HepG2 (cell line): Measurements from ENCODE around the gene SMIM24. TPM values are rescaled to one million over a fixed set of nuclear protein-coding genes. Genes with fewer than 3 reads are reported as not detected.

Source experiments
- ATF1 ChIP-seq: IDR thresholded peaks from 2 replicates; pipeline ENCODE4 v1.6.1; 2016; ENCODE audit warnings: mild to moderate bottlenecking, control low read depth
- BCL3 ChIP-seq: sonication (generic); formaldehyde crosslinking; IDR thresholded peaks from 2 replicates; pipeline ENCODE4 v1.5.1; 2020; ENCODE audit warnings: mild to moderate bottlenecking, missing genetic modification reagents, moderate library complexity
- ELF4 ChIP-seq: sonication (generic); formaldehyde crosslinking; IDR thresholded peaks from 2 replicates; pipeline ENCODE4 v1.5.0; 2020; ENCODE audit warnings: missing genetic modification reagents, mild to moderate bottlenecking, moderate library complexity, borderline replicate concordance
- GZF1 ChIP-seq: sonication (generic); formaldehyde crosslinking; IDR thresholded peaks from 2 replicates; pipeline ENCODE4 v1.5.1; 2020; ENCODE audit warnings: mild to moderate bottlenecking, missing genetic modification reagents
- HCFC1 ChIP-seq: fragments of 150-350 bp; IDR thresholded peaks from 2 replicates; pipeline ENCODE4 v1.6.1; 2014; ENCODE audit warnings: low read depth, low read length
- PCBP2 ChIP-seq: fragments of 200-400 bp; formaldehyde crosslinking; optimal IDR thresholded peaks from 2 replicates; pipeline ENCODE3; 2018; ENCODE audit warnings: low read length, low read depth; ENCODE audit not compliant: poor library complexity, severe bottlenecking
- RBM39 ChIP-seq: fragments of 200-400 bp; formaldehyde crosslinking; IDR thresholded peaks from one replicate; pipeline ENCODE4 v1.6.1; 2018; ENCODE audit warnings: antibody characterized with exemption, mild to moderate bottlenecking, low read depth, low read length; ENCODE audit not compliant: poor library complexity, severe bottlenecking
- TEF ChIP-seq: sonication (generic); formaldehyde crosslinking; IDR thresholded peaks from 2 replicates; pipeline ENCODE4 v1.5.0; 2020; ENCODE audit warnings: missing genetic modification reagents
- ZFX ChIP-seq: sonication (generic); formaldehyde crosslinking; IDR thresholded peaks from 2 replicates; pipeline ENCODE4 v1.4.0; 2020; ENCODE audit warnings: mild to moderate bottlenecking, low read depth, missing genetic modification reagents, moderate library complexity
- ZMYM2 ChIP-seq: sonication (generic); formaldehyde crosslinking; IDR thresholded peaks from 2 replicates; pipeline ENCODE4 v1.8.0; 2022; ENCODE audit warnings: mild to moderate bottlenecking, missing genetic modification reagents
- ZNF280D ChIP-seq: sonication (generic); formaldehyde crosslinking; IDR thresholded peaks from 2 replicates; pipeline ENCODE4 v1.5.1; 2020; ENCODE audit warnings: mild to moderate bottlenecking, missing genetic modification reagents
- ZNF614 ChIP-seq: IDR thresholded peaks from 2 replicates; pipeline ENCODE4 v1.6.1; 2018; ENCODE audit warnings: missing biosample characterization, missing genetic modification reagents, inconsistent platforms, borderline replicate concordance
- ZNF83 ChIP-seq: sonication (generic); formaldehyde crosslinking; IDR thresholded peaks from 2 replicates; pipeline ENCODE4 v1.4.0; 2020; ENCODE audit warnings: missing genetic modification reagents, mild to moderate bottlenecking, borderline replicate concordance
- polyA plus RNA-seq, 8 experiments: library from polyadenylated mRNA; depleted of rRNA in 3 of 8; stranded (reverse) in 7 of 8; unstranded in 1 of 8; fragments of >200 nt; fragmentation: Illumina TruSeq in 4 of 8; extraction: Trizol in 4 of 8; gene quantifications; 2 replicates each; pipeline versions ENCODE4 v1.2.1 to v1.2.3, GENCODE V29; 2011 to 2016; ENCODE audit warnings: low read depth in 4 of 8, missing spikeins in 1 of 8, mixed read lengths in 1 of 8; ENCODE audit not compliant: insufficient read depth in 1 of 8
- total RNA-seq, 5 experiments: library from RNA; depleted of rRNA; stranded (reverse); fragments of >200 nt; fragmentation: Illumina TruSeq; extraction: Trizol; gene quantifications; 2 replicates each; pipeline ENCODE4 v1.2.3, GENCODE V29; 2016; ENCODE audit warnings: low read depth in 1 of 5
- TF ChIP-seq, protein P1 (sequence below): sonication (generic); formaldehyde crosslinking; IDR thresholded peaks from 2 replicates; pipeline ENCODE4 v1.8.0; 2022; ENCODE audit warnings: mild to moderate bottlenecking, missing genetic modification reagents
- TF ChIP-seq, protein P2 (sequence below): IDR thresholded peaks from 2 replicates; pipeline ENCODE4 v1.6.1; 2012; ENCODE audit warnings: inconsistent platforms
- TF ChIP-seq, protein P3 (sequence below): sonication (generic); formaldehyde crosslinking; IDR thresholded peaks from 2 replicates; pipeline ENCODE4 v1.4.0; 2020; ENCODE audit warnings: missing genetic modification reagents
- TF ChIP-seq, protein P4 (sequence below): sonication (generic); formaldehyde crosslinking; IDR thresholded peaks from 2 replicates; pipeline ENCODE4 v1.4.0; 2020; ENCODE audit warnings: low read depth, mild to moderate bottlenecking, missing genetic modification reagents

SMIM24 gene
- total and polyA plus RNA-seq, 2 of the 13 experiments (the other 11 are each of a cell fraction or from before 2014, with no cell fraction given), result 11.2 to 70.6 TPM

DNA sequence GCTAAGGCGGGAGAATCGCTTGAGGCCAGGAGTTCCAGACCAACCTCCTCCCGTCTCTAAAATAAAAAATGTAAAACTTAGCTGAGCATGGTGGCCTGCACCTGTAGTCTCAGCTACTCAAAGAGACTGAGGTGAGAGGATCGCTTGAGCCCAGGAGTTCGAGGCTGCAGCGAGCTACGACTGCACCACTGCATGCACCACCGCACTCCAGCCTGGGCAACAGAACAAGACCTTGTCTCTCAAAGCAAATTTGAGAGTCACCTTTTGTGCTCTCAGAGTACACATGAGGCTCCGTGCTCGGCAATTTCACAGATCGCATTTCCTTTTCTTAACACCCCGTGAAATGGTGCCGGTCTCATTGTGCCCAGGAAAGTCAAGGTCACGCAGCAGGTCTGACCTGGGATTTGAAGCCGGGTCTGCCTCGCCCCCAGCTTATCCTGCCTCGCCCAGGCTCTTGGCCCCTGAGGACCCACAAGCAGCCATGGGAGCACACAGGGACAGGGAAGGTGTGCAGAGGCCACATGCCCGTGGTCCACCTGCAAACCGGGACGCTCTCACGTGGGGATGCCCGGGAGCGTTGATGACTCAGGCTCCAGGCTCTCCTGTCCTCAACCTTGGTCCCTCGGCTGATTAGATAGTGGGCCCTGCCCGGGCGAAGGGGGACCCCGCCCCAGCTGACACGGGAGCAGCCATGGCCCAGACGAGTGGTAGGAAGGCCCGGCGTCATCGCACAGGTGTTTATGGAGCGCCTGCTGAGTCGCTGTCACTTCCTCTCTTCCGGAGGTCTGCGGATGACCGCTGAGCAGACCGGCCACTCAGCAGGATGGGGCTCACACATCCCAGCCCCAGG is 1.1 kb upstream of the SMIM24 start (continued):
- TF ChIP-seq ELF4 (CRISPR knock-in tag) (no peak), HCFC1 (no peak), RBM39 (no peak), ZMYM2 (CRISPR knock-in tag) (0 out of 2 replicates have a peak, but pooled peaks have one; percentile 25), ZFX (peak; percentile 80), ZNF280D (no peak), PCBP2 (no peak), BCL3 (peak; percentile 94), TEF (CRISPR knock-in tag) (no peak; the same call in 1 of the 2 replicates), ZNF83 (CRISPR knock-in tag) (no peak), ATF1 (CRISPR knock-in tag) (no peak), ZNF614 (CRISPR knock-in tag) (no peak), GZF1 (CRISPR knock-in tag) (peak; percentile 31; the same call in 1 of the 2 replicates)
- TF ChIP-seq, protein P1, sequence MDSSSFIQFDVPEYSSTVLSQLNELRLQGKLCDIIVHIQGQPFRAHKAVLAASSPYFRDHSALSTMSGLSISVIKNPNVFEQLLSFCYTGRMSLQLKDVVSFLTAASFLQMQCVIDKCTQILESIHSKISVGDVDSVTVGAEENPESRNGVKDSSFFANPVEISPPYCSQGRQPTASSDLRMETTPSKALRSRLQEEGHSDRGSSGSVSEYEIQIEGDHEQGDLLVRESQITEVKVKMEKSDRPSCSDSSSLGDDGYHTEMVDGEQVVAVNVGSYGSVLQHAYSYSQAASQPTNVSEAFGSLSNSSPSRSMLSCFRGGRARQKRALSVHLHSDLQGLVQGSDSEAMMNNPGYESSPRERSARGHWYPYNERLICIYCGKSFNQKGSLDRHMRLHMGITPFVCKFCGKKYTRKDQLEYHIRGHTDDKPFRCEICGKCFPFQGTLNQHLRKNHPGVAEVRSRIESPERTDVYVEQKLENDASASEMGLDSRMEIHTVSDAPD, result peak; percentile 62; the same call in 1 of the 2 replicates
- TF ChIP-seq, protein P2, sequence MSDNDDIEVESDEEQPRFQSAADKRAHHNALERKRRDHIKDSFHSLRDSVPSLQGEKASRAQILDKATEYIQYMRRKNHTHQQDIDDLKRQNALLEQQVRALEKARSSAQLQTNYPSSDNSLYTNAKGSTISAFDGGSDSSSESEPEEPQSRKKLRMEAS, result peak; percentile 94
- TF ChIP-seq, protein P3, sequence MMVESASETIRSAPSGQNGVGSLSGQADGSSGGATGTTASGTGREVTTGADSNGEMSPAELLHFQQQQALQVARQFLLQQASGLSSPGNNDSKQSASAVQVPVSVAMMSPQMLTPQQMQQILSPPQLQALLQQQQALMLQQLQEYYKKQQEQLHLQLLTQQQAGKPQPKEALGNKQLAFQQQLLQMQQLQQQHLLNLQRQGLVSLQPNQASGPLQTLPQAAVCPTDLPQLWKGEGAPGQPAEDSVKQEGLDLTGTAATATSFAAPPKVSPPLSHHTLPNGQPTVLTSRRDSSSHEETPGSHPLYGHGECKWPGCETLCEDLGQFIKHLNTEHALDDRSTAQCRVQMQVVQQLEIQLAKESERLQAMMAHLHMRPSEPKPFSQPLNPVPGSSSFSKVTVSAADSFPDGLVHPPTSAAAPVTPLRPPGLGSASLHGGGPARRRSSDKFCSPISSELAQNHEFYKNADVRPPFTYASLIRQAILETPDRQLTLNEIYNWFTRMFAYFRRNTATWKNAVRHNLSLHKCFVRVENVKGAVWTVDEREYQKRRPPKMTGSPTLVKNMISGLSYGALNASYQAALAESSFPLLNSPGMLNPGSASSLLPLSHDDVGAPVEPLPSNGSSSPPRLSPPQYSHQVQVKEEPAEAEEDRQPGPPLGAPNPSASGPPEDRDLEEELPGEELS (CRISPR knock-in tag), result no peak
- TF ChIP-seq, protein P4, sequence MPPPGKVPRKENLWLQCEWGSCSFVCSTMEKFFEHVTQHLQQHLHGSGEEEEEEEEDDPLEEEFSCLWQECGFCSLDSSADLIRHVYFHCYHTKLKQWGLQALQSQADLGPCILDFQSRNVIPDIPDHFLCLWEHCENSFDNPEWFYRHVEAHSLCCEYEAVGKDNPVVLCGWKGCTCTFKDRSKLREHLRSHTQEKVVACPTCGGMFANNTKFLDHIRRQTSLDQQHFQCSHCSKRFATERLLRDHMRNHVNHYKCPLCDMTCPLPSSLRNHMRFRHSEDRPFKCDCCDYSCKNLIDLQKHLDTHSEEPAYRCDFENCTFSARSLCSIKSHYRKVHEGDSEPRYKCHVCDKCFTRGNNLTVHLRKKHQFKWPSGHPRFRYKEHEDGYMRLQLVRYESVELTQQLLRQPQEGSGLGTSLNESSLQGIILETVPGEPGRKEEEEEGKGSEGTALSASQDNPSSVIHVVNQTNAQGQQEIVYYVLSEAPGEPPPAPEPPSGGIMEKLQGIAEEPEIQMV (CRISPR knock-in tag), result peak; percentile 80; the same call in 1 of the 2 replicates
